Stimulated activated CD4-positive, alpha-beta T cell treated with anti-CD3 and anti-CD28 coated beads, Interleukin-4, amount 100 ng/mL, for 4 hours (primary cell): Measurements from ENCODE around the gene PITPNM1.
A peak's percentile ranks its signal among the peaks of the same experiment; 100 is the strongest.
"Not testable (repeated sequence)": the region's sequence is repeated elsewhere in the genome, so short reads cannot be mapped to it uniquely, and the experiment has no call there.

Source experiments
- DNase-seq, 2 experiments: peaks; one replicate each; pipeline ENCODE4 v3.0.0-alpha.2; 2020

The PITPNM1 gene

DNA sequence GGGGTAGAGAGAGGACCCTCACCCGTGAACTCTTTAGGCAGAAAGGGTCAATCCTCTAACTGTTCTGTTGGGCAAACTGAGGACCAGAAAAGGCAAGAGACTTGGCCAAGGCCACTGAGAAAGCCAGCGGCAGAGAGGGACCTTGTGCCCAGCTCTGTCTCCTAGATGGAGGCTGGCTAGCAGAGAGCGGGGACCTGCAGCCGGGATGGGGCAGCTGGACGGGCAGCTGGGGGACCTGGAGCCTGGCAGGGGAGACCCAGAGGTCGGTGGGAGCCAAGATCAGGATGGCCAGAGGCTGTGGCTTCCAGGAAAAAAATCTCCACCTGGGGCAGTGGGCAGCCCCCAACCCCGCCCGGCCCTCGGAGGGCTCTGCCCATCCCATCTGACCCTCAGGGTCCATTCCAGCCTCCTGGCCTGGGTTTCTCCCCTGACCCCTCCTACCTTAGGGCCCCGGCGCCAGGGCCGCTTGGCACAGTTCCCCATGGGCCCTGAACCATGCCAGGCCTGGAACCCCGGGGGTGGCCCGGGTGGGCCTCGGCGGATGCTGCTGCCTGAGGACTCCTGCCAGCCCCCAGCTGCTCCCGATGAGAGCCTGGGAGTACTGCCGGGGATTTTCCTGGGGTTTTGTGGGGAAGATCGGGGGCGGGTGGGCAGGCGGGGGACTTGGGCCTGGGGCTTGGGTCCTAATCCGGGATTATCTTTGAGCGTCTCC is 17.8 kb upstream of the PITPNM1 start, which contains the start of gene CABP2:
Gene CABP2, minus strand, starts transcription at position 603 of the 712 bp plus-strand sequence. Its CDS starts 120 bp downstream, at position 483.
- DNase-seq: no peak

DNA sequence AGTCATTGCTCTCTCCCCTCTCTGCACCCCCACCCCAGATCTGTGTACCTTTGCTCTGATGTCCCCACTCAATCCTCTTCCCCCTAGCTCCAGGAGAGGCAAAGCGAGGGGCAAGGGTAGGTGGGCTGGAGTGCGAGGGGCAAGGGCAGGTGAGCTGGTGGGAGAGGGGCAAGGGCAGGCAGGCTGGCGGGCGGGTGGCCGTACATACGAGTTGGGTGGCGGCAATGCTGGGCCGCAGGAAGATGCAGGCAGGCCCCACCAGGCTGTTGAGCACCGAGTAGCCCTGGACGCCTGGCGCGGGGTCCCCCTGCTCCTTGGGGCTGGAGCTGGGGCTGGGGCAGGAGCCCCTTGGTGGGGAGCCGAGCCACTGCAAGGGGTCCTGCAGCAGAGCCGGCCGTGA is 17.2 kb upstream of the PITPNM1 start:
- no peak for DNase-seq

DNA sequence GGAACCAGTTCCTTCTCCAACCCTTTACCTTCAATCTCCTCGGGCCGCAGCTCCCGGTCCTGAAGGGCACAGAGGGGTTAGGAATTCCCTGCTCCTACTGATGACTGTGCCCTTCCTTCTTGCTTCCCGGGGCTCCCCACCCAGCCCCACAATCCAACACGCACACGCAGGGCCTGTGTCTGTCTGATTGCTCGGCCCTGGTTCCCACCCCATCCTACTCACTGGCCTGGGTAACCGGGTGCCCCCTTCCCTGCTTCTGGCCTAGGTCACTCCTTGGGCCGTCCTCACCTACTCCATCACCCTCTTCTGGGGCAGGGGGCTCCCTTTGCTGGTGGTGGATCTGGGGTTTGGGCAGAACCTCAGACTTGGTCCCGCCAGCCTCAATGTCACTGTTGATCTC is 16.8 kb upstream of the PITPNM1 start:
- DNase-seq: no peak

DNA sequence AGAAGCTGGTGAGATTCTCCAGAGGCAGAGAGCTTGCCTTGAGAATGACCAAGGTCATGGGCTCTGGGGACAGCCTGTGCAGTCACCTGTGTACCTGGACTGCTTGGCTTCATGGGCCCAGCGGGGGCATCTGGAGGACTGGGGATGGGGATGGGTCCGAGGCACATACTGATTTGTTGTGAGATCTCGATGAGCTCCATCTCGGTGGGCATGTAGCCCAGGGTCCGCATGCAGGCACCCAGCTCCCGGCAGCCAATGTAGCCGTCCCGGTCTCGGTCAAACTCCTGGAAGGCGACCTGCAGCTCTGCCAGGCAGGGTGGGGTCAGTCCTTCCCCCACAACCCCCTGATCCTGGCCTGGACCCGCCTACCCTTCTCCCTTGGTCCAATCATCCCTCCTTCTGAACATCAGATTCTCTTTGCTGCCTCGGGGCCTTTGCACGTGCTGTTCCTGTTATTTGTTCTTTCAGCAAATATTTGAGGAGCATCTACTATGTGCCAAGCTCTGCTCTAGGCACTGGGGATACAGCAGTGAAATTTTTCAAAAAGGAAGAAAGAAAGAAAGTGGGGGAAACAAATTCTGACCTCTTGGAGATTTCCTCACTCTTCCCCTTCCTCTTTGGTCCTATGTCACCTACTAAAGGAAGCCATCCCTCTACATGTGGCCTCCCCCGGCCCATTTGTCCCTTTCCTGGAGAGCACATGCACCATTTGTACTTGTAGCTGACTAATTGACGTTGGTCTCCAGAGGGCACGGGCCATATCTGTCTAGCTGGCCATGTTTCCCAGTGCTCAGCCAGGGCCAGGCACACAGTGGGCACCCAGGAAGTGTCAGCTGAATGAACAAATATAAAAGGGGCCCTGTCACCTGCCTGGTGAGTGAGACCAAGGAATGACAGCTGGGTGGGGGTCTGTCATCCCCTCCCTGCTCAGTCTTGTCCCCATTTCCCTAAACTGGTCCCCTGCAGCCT is 16.0 kb upstream of the PITPNM1 start:
- DNase-seq: no peak

DNA sequence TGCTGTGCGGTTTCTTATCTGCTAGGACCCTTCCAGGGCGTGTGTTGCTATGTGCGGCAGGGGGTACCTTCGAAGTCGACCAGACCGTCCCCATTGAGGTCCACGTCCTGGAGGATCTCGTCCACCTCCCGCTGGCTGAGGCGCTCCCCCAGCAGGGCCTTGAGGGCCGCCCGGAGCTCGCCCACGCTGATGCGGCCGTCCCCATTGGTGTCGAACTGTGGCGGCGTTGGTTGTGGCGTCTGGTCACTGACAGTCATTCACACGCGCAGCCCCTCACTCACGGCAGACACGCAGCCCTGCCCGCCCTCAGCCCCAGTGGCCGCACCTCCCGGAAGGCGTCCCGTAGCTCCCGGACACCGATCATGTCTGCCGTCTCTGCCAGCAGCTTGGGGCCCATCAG is 14.6 kb upstream of the PITPNM1 start:
- no peak for DNase-seq

DNA sequence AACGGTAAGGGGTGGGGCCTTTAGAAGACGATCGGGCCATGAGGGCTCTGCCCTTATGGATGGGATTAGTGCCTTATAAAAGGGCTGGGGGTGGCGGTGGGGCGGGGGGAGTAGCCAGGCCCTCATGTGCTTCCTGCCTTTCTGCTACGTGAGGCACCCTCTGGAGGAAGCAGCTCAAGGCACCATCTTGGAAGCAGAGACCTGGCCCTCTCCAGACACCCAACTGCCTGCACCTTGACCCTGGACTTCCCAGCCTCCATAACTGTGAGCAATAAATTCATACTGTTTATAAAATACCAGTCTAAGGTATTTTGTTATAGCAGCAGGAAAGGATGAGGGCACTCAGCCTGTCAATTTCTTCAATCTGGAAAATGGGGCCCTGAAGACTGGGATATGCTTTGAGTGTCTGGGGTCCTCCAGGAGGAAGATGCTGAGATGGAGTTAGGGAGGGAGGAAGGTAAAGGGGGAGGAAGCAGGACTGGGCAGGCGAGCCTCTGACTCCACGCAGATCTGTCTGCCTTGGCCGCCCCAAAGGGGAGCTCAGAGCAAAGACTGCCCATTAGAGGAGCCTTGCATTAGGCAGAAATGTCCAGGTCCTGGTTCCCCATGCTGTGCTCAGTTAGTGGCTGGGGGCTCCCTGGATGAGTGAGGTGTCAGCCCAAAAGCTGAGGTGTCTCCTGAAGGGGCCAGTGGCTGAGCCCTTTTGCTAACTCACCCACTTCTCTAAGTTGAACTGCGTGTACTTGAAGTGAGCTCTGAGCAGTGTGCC is 12.8 kb upstream of the PITPNM1 start:
- DNase-seq: no peak

DNA sequence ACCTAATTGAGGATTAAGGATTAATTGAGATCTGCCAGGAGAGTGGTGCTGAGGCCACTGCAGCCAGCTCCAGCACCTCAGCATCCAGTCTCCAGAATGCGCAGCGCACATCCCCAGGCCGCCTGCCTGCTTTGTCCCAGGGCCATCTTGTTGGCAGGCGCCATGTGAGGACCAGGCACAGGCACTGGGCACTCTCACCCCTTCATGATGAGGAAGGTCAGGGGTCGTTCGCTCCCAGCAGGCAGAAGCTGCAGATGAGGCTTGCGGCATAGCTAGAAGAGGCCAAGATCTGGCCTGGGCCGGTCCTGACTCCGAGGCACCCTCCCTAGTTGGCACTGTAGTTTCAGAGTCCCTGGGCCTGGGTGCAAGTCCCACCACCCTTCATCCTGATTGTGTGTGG is 11.6 kb upstream of the PITPNM1 start:
- DNase-seq: no peak

DNA sequence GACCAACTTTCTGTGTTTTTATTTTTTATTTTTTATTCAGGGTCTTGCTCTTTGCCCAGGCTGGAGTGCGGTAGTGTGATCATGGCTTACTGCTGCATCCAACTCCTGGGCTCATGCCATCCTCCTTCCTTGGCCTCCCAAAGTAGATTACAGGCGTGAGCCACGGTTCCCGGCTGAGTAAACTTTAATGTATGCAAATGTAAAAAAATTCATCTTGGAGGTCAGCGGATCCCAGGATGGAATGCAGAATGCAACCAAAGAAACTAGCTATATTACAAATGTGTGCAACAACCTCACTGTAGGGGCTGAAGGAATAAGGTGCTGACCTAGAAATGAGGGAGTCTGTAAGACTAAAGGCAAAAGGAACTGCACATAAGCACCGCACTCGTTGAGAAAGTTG is 9.0 kb upstream of the PITPNM1 start:
- DNase-seq: no peak

DNA sequence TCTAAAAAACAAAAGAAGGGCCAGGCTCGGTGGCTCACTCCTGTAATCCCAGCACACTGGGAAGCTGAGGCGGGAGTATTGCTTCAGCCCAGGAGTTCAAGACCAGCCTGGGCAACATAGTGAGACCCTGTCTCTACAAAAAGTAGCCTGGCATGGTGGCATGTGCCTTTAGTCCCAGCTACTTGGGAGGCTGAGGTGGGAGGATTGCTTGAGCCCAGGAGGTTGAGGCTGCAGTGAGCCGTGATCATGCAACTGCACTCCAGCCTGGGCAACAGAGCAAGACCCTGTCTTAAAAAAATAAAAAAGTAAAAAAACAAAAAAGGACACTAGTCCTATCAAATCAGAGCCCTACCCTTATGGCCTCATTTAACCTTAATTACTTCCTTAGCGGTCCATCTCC is 6.4 kb upstream of the PITPNM1 start:
- not testable (repeated sequence) for DNase-seq

DNA sequence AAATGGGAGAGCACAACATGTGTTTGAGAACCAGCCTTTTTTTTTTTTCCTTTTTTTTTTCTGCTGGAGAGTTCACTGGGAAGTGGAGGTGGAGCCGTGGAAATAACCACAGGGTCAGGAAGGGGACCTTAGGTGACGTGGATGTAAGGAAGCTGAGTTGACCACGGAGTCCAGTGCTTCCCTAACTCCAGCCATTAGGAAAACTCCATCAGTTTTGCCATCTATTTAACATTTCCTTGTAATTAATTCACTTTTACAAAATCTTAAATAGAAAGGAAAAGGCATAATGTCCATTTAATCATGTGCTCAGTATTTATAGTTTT is 4.8 kb upstream of the PITPNM1 start:
- DNase-seq: no peak

DNA sequence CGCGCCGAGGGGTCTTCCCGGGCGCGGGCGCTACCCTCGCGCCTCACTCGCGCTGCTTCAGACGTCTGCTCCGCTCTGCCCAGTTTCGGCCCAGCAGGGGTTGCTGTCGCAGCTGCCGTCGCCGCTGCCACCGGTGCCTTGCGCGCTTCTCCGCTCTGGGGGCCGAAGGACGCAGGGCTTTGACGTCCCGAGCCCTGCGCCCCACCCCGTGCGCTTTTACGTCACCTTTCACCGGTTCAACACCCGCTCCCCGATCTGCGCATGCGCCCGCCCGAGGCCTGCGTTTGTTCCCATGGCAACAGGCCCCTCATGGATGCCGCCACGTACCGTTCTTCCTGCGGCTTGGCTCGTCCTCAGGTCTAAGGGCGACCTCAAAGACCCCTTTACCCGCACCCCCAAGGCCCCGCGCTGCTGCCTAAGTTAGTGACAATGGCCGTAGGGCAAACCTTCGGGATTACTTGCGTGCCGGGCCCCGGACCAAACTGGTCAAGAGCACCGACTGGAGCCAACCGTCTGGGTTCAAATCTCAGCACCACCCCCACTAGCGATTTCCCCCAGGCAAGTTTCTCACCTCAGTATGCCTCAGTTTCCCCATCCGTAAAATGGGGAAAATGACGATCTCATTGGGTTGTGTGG is 3.4 kb upstream of the PITPNM1 start:
- DNase-seq: peak; percentile 97 to 100

DNA sequence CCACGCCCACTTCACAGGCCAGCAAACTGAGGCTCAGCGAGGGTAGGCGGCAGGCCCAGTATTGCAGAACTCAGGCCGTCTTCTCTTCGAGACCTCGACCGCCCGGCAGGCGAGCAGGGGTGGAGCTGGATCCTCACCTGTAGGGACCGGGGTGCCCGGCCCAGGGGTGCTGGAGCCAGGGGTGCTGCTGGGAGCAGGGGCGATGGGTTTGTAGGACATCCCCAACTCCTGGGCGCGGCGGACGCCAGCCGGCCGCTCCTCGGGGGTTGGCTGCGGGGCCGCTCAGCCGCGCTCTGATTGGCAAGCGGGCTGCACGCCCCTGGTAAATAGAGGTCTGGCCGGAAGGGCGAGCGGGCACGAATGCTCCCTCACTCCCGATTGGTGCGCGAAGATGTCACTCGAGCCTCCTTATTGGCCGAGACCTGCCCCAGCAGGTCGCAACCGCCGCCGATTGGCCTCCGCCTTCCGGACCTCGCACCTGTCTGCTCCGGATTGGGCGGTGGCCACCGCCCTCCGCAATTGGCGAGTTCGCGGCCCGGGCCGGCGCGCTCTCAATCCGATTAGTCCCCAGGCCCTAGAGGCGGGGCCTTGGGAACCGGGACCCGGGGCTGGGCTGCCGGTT is 2.8 kb upstream of the PITPNM1 start, which contains the start of gene CDK2AP2:
Gene CDK2AP2, minus strand, starts transcription at position 299 of the 622 bp plus-strand sequence. Its CDS starts 80 bp downstream, at position 219.
- peak; percentile 97 to 98 for DNase-seq

DNA sequence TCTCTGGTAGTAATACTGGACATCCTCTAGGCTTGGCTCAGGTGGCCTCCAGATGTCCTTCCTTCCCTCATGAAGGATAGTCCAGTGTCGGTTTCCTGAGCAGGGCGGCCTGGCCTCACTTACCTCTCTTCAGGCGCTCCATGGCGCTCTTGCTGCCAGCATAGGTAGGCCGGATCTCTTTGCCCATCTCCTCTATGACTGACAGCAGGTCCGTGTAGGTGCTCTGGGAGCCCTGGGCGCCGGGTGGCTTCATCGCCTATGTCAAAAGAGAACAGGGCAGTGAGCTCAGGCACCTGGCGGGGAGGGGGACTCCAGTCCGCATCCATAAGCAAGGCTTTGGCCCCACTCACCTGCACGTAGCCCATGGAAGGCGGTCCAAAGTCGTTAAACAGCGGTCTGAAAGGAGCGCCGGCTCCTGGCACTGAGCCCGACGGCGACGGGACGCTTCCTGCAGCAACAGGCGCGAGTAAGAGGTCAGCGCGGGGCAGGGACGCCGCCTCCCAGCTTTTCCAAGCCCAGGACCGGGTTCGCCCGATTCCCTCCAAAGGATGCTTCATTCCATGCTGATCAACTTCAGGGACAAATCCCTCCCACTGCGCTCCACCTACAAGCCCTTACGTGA is 2.2 kb upstream of the PITPNM1 start:
- no peak for DNase-seq

DNA sequence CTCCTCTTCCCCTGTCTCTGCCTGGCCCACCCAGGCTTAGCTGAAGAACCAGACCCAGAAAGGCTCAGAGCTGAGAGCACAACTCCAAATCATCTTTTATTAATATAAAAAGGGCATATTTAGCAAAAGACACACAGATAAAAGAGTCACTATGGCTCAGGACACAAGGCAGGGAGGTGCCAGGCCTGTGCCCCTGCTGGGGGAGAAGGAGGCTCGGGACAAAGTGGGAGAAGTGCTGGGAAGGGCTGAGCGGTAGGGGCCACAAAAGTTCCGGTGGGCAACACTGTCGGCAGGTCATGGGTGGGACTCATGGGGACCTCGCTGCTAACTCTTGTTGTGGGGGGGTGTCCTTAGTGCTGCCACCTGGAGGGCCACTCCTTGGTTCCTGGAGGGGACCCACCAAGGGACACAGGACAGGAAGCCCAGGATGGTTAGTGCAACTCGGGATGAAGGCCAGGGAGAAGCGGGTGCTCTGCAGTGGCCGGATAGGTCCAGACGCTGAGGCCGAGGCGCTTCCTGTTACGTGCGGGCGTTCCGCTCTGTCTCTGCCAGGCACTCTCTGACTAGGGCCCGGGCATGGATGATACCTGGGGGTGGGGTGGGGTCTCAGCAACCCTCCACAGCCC is 1.4 kb upstream of the PITPNM1 start:
- DNase-seq: no peak

DNA sequence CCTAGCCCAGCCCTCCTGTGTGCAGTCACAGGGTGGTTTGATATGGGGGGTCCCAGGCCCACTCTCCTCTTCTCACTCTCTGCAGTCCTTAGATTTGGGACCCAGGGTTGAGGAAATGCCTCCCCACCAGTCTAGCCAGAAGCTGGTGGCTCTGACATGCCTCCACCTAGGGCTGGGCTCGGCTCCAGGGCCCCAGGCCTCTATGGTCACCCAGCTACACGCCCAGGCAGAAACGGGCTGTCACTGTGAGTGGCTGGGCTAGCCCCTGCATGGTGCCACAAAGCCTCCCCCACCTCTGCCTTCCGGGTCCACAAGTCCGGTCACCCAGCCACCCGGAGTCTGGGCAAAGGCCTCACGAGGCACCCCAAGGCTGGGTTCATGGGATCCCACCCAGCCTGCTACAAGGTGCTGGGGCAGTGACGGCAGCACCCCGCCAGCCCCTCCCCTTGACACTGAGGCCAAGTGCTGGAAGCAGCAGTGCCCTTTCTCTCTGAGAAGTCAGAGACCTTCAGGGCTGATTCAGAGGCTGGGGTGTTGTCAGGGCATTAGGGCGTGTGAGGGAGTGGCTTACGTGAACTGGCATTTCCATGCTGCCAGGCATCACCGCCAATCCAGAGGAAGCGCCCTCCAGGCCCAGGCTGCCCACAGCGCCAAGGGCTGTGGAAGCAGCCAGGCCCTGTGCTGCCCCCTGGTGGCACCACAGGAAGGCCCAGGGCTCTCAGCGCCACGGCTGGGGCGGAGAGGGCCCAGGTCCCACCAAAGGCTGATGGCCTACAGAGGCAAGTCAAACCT is 638 bp upstream of the PITPNM1 start:
- DNase-seq: peak; percentile 88 to 90

DNA sequence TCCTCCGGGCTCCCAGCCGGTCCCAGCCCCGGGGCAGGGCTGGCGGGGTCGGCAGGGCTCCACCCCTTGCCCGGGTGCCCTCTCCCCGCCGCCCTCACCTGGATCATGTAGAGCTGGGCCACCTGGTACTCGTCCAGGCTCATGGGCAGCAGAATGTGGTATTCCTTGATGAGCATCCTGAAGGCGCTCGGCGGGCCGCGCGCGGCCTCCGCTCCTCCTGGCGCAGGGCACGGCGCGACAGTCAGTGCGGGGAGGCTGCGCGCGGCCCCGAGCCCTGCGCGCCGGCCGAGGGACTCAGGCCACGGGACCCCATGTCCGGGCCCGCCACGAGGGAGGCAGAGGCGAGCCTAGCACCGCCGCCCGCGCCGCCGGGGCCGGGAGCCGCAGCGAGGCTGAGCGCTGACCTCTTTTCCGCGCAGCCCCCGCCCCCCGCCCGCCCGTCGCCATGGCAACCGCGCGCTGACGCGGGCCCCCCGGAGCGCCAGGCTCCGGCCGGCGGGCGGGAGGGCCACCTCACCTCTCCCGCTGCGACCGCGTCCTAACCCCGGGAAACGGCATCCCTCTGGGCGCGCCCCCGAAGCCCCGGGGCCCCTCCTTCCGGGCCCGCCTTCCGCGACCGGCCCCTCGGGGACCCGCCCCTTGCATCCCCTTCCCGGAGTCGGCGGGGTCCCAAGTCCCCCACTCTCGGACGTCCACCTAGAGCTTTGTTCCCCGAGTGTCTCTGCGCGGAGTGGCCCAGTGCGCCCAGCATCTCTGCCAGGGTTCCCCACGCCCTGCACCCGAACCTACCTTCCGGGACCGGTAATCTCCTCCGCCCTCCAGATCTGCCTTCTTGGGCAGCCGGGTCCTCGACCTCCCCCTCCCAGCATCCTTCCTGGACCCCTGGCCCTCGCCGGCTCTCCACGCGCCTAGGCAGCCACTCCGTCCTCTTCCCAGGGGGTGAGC is 886 bp downstream of the PITPNM1 start:
- peak; percentile 12 to 44 for DNase-seq

DNA sequence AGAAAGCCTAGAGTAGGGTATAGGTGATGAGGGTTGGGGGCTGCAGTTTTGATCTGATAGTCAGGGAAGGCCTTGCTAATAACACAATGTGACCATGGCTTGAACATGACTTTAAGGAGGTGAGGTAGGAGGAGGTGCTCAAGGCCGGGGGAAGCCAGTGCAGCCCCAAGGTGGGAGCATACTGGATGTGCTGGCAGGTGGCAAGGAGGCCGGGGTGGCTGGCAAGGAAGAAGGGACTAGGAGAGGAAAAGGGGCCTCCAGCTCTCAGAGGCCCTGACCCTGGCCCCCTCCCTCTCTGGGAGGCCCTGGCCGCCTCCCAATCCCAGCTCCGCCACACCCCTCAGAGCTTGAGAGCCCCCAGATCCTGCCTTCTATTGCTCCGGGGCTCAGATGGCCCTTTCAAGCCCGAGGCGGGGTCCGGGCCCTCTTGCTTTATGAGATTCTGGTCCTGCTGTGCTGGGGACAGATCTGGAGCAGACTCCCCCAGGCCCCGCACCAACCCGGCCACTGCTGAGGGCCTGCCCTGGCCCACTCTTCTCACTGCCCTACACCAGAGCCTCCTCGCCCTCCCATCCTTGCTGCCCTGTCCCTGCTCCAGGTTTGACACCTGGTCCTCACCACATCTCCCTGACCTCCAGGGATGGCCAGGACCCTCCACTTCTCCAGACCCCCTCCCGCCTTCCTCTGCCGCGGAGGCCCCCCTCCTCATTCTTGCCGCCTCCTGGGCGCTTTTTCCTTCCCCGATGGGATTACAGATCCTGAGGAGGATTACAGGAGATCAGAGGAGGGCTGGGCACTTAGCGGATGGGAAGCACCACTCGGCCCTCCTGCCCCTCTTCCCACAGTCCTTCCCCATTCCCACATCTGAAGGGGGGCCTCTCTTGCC is 1.8 kb downstream of the PITPNM1 start:
- DNase-seq: no peak

DNA sequence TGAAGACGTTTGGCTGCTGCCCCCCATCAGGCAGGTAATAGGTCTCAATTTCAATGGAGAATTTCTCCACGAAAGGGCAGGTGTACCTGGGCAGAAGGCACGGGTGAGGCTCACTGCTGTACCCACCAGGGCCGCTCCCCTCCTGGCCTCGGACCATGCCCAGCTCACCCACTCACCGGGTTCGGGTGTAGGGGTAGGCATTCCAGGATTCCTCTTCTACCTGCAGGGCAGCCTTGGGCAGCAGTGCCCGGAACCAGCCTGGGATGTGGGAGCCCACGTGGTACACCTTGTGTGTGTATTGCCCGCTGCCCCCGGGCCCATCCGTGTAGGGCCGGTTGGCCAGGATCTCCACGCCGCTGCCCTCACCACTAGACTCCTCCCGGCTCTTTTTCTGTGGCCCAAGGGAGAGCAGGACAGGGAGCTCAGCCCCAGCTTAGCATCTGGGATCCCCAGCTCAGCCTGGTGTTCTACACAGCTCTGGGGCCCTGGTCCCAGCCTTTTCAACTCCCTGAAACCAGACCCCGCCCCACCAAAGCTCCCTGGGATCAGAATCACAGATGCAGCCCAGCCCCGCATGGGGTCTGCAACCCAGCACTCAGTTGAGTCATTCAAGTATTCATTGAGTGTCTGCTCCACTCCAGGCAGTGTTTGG is 2.7 kb downstream of the PITPNM1 start:
- no peak for DNase-seq
